Panc1 (cell line): ENCODE measurements around the gene AGBL4. TPM values are rescaled to one million over a fixed set of nuclear protein-coding genes. Genes with fewer than 3 reads are reported as not detected.

ENCODE experiments used
- ATAC-seq: fragments of 200-7000 bp; cut with Tn5 transposase; 2 replicates; pipeline ENCODE4 v1.9.1; 2020; ENCODE audit warnings: mild to moderate bottlenecking, moderate library complexity
- BruUV-seq: library from RNA; stranded (reverse); fragments of 400-500 nt; replicated peaks from 2 replicates; lab custom pipeline; 2021; lab: Mats Ljungman, UMichigan
- CTCF ChIA-PET: fragments of 300-600 bp; sonication (Branson Sonifier 250); formaldehyde crosslinking; loops from one replicate; lab custom pipeline; 2022; ENCODE audit warnings: antibody characterized with exemption; lab: Charles Lee
- POLR2A ChIA-PET: fragments of 300-600 bp; sonication (Branson Sonifier 250); formaldehyde crosslinking; loops from one replicate; lab custom pipeline; 2022; ENCODE audit warnings: antibody characterized with exemption; lab: Charles Lee
- DNase-seq: peaks from one replicate; pipeline ENCODE4 v3.0.0-alpha.2; 2010; ENCODE audit warnings: low read depth, low spot score
- H3K27ac ChIP-seq: 2 replicates; pipeline ENCODE4 v1.5.1; 2011; ENCODE audit warnings: mild to moderate bottlenecking, low read length, inconsistent platforms
- H3K27me3 ChIP-seq: fragments of 200-500 bp; sonication (Bioruptor generic); 2 replicates; pipeline ENCODE4 v1.6.0; 2014; ENCODE audit warnings: low read length, inconsistent platforms; ENCODE audit not compliant: control insufficient read depth, insufficient read depth
- H3K36me3 ChIP-seq: fragments of 200-500 bp; sonication (Bioruptor generic); 2 replicates; pipeline ENCODE4 v1.5.1; 2014; ENCODE audit warnings: inconsistent platforms, mild to moderate bottlenecking, low read length, moderate library complexity; ENCODE audit not compliant: control insufficient read depth, insufficient read depth
- H3K4me1 ChIP-seq: 2 replicates; pipeline ENCODE4 v1.5.1; 2011; ENCODE audit warnings: inconsistent platforms, mild to moderate bottlenecking, low read length, moderate library complexity; ENCODE audit not compliant: control insufficient read depth, insufficient read depth
- H3K4me3 ChIP-seq, 2 experiments: 2 replicates each; pipeline ENCODE4 v1.5.1; 2011 to 2012; ENCODE audit warnings: low read depth in 2 of 2, low read length in 2 of 2, mild to moderate bottlenecking in 2 of 2, inconsistent platforms in 1 of 2, moderate library complexity in 1 of 2
- H3K9me3 ChIP-seq: fragments of 200-500 bp; sonication (Bioruptor generic); 2 replicates; pipeline ENCODE4 v1.5.1; 2014; ENCODE audit warnings: low read depth, mild to moderate bottlenecking, inconsistent platforms, low read length, moderate library complexity; ENCODE audit not compliant: control insufficient read depth, insufficient read depth
- POLR2AphosphoS5 ChIP-seq: IDR thresholded peaks from 2 replicates; pipeline ENCODE4 v1.6.1; 2012; ENCODE audit warnings: mild to moderate bottlenecking, low read depth, low read length, moderate library complexity
- SIN3A ChIP-seq: IDR thresholded peaks from 2 replicates; pipeline ENCODE4 v1.6.1; 2012; ENCODE audit warnings: low read depth, mild to moderate bottlenecking, low read length, moderate library complexity, borderline replicate concordance; ENCODE audit not compliant: insufficient read depth
- TCF7L2 ChIP-seq: IDR thresholded peaks from 2 replicates; pipeline ENCODE4 v1.6.1; 2011; ENCODE audit warnings: mild to moderate bottlenecking, low read depth, low read length, inconsistent platforms
- in situ Hi-C: cut with HindIII; loops from 2 replicates; pipeline ENCODE4 v1.10.0; 2016; ENCODE audit warnings: low sequenced_read_pairs, low pct_unique_long_range_greater_than_20kb
- intact Hi-C: fragments of 100-400 bp; cut with micrococcal nuclease; formaldehyde crosslinking; loops from one replicate; pipeline ENCODE4 v1.10.0; 2022; ENCODE audit not compliant: unreplicated experiment
- total RNA-seq: library from RNA; stranded (reverse); gene quantifications from one replicate; pipeline ENCODE4 v1.2.1, GENCODE V29; 2021; ENCODE audit not compliant: unreplicated experiment
- TF ChIP-seq, protein P1 (sequence below): fragments of 450-650 bp; IDR thresholded peaks from 2 replicates; pipeline ENCODE4 v1.5.1; 2017; ENCODE audit warnings: mild to moderate bottlenecking
- TF ChIP-seq, protein P2 (sequence below), 2 experiments: IDR thresholded peaks; 2 replicates each; pipeline ENCODE4 v1.6.1; 2011 to 2012; ENCODE audit warnings: low read depth in 2 of 2, control low read depth in 1 of 2, low read length in 1 of 2, mild to moderate bottlenecking in 1 of 2, moderate library complexity in 1 of 2; ENCODE audit not compliant: insufficient read depth in 1 of 2

AGBL4 gene
- total RNA-seq, 1 experiment from 2014 or later = not detected

DNA sequence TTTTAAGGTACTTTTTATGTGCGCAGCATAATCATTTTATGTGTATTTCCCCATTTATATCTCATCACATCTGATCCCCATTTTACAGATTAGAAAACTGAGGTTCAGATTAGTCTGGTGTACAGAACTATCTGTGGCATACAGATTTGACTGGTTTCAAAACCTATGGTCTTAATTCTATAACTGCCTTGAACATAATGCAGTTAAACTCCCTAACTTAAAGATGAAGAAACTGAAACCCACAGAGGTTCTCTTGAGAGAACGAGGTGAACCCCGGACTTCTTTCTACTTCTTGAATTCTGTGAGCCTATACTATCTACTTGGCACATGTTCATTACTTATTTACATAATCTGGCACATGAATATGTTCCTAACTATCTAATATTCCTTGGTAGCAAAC is 479.1 kb downstream of the AGBL4 start:
- POLR2A ChIA-PET = no interaction called here
- DNase-seq (no peak), ATAC-seq (no peak)
- Histone ChIP-seq H3K27me3 (no peaks in the 10 kb centered on the region), H3K4me1 (no peaks in the 10 kb centered on the region), H3K36me3 (no peaks in the 10 kb centered on the region), H3K9me3 (no peaks in the 10 kb centered on the region), H3K4me3 (no peak overlapping the region), H3K27ac (no peak overlapping the region)
- CTCF ChIA-PET = no interaction called here
- in situ Hi-C loops (no loop called here), intact Hi-C loops (no loop called here)
- TF ChIP-seq, protein P1, sequence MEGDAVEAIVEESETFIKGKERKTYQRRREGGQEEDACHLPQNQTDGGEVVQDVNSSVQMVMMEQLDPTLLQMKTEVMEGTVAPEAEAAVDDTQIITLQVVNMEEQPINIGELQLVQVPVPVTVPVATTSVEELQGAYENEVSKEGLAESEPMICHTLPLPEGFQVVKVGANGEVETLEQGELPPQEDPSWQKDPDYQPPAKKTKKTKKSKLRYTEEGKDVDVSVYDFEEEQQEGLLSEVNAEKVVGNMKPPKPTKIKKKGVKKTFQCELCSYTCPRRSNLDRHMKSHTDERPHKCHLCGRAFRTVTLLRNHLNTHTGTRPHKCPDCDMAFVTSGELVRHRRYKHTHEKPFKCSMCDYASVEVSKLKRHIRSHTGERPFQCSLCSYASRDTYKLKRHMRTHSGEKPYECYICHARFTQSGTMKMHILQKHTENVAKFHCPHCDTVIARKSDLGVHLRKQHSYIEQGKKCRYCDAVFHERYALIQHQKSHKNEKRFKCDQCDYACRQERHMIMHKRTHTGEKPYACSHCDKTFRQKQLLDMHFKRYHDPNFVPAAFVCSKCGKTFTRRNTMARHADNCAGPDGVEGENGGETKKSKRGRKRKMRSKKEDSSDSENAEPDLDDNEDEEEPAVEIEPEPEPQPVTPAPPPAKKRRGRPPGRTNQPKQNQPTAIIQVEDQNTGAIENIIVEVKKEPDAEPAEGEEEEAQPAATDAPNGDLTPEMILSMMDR = no peak
- no peak for TF ChIP-seq SIN3A
- no peak for TF ChIP-seq TCF7L2
- no peak for TF ChIP-seq POLR2AphosphoS5
- TF ChIP-seq, protein P2, sequence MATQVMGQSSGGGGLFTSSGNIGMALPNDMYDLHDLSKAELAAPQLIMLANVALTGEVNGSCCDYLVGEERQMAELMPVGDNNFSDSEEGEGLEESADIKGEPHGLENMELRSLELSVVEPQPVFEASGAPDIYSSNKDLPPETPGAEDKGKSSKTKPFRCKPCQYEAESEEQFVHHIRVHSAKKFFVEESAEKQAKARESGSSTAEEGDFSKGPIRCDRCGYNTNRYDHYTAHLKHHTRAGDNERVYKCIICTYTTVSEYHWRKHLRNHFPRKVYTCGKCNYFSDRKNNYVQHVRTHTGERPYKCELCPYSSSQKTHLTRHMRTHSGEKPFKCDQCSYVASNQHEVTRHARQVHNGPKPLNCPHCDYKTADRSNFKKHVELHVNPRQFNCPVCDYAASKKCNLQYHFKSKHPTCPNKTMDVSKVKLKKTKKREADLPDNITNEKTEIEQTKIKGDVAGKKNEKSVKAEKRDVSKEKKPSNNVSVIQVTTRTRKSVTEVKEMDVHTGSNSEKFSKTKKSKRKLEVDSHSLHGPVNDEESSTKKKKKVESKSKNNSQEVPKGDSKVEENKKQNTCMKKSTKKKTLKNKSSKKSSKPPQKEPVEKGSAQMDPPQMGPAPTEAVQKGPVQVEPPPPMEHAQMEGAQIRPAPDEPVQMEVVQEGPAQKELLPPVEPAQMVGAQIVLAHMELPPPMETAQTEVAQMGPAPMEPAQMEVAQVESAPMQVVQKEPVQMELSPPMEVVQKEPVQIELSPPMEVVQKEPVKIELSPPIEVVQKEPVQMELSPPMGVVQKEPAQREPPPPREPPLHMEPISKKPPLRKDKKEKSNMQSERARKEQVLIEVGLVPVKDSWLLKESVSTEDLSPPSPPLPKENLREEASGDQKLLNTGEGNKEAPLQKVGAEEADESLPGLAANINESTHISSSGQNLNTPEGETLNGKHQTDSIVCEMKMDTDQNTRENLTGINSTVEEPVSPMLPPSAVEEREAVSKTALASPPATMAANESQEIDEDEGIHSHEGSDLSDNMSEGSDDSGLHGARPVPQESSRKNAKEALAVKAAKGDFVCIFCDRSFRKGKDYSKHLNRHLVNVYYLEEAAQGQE (IDR thresholded peaks at IDR 0.05; ENCODE audit: insufficient read depth in 1 of 2, low read depth in 2 of 2, low read length in 1 of 2) = no peak
- no TSS peak for BruUV-seq

DNA sequence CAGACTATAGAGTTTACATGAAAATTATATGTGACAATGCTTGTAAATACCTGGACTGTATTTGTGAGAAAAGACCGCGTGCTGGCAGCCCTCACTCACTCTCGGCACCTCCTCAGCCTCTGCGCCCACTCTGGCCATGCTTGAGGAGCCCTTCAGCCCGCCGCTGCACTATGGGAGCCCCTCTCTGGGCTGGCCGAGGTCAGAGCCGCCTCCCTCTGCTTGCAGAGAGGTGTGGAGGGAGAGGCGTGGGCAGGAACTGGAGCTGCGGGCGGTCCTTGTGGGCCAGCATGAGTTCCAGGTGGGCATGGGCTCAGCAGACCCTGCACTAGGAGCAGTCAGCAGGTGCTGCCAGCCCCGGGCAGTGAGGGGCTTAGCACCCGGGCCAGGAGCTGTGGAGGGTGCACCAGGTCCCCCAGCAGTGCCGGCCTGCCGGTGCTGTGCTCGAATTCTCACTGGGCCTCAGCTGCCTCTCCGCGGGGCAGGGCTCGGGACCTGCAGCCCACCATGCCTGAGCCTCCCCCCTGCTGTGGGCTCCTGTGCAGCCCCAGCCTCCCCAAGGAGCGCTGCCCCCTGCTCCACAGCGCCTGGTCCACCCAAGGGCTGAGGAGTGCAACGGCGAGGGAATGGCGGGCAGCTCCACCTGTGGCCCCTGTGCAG is 482.5 kb downstream of the AGBL4 start:
- POLR2A ChIA-PET = no interaction called here
- Histone ChIP-seq H3K9me3 (no peaks in the 10 kb centered on the region), H3K4me3 (no peak overlapping the region), H3K36me3 (no peaks in the 10 kb centered on the region), H3K4me1 (no peaks in the 10 kb centered on the region), H3K27me3 (no peaks in the 10 kb centered on the region), H3K27ac (no peak overlapping the region)
- in situ Hi-C loops (no loop called here), intact Hi-C loops (no loop called here)
- no peak for ATAC-seq
- no TSS peak for BruUV-seq
- CTCF ChIA-PET = no interaction called here
- no peak for DNase-seq
- TF ChIP-seq, protein P2 (IDR thresholded peaks at IDR 0.05; ENCODE audit: insufficient read depth in 1 of 2, low read depth in 2 of 2, low read length in 1 of 2) = no peak
- no peak for TF ChIP-seq TCF7L2
- TF ChIP-seq POLR2AphosphoS5 = no peak
- TF ChIP-seq SIN3A = no peak
- TF ChIP-seq, protein P1 = no peak
